Endothelial cell of umbilical vein (primary cell): Measurements from ENCODE around the gene NEXN. TPM values are rescaled to one million over a fixed set of nuclear protein-coding genes. Genes with fewer than 3 reads are reported as not detected.

Experiments
- BruUV-seq: library from RNA; stranded (reverse); fragments of 400-500 nt; replicated peaks from 2 replicates; lab custom pipeline; 2021; lab: Mats Ljungman, UMichigan
- CTCF ChIA-PET: fragments of 300-600, 350-600 bp; sonication (Branson Sonifier 250); formaldehyde crosslinking; loops from one replicate; lab custom pipeline; 2021; ENCODE audit warnings: antibody characterized with exemption, inconsistent platforms; lab: Charles Lee
- POLR2A ChIA-PET: fragments of 300-600, 350-600 bp; sonication (Branson Sonifier 250); formaldehyde crosslinking; loops from one replicate; lab custom pipeline; 2021; ENCODE audit warnings: antibody characterized with exemption, inconsistent platforms; lab: Charles Lee
- DNase-seq: peaks from one replicate; pipeline ENCODE4 v3.0.0-alpha.2; 2011; ENCODE audit warnings: low read depth, low spot score
- FAIRE-seq: peaks from 2 replicates; lab custom pipeline; 2011; peaks lifted over from hg19 to GRCh38; lab: Jason Lieb, UNC
- H2AFZ ChIP-seq: 2 replicates; pipeline ENCODE4 v1.6.0; 2012; ENCODE audit warnings: low read depth, low read length, control low read depth, inconsistent platforms
- H3K27ac ChIP-seq: 2 replicates; pipeline ENCODE4 v1.5.1; 2011; ENCODE audit warnings: low read depth, mild to moderate bottlenecking, control low read depth, low read length, moderate library complexity; ENCODE audit not compliant: insufficient read depth
- H3K27me3 ChIP-seq, 2 experiments: 2 replicates each; pipeline versions ENCODE4 v1.6.0 to v1.6.1; 2011; ENCODE audit warnings: low read length in 2 of 2, mixed read lengths in 1 of 2; ENCODE audit not compliant: control insufficient read depth in 2 of 2, insufficient read depth in 2 of 2
- H3K36me3 ChIP-seq, 2 experiments: 2 replicates in 1 of 2; 3 replicates in 1 of 2; pipeline ENCODE4 v1.5.1; 2011; ENCODE audit warnings: low read length in 2 of 2, mild to moderate bottlenecking in 1 of 2, moderate library complexity in 1 of 2; ENCODE audit not compliant: control insufficient read depth in 2 of 2, insufficient read depth in 2 of 2; ENCODE audit errors: extremely low read depth in 1 of 2
- H3K4me1 ChIP-seq: 3 replicates; pipeline ENCODE4 v1.5.1; 2011; ENCODE audit warnings: mild to moderate bottlenecking, low read length; ENCODE audit not compliant: control insufficient read depth, insufficient read depth; ENCODE audit errors: extremely low read depth
- H3K4me2 ChIP-seq: 2 replicates; pipeline ENCODE4 v1.6.1; 2011; ENCODE audit warnings: low read length, control low read depth, mixed read lengths; ENCODE audit not compliant: insufficient read depth
- H3K4me3 ChIP-seq, 3 experiments: fragments of 200-600 bp in 1 of 3; sonication (generic), shearing (Covaris generic) in 1 of 3; replicated peaks in 1 of 3; 2 replicates each; pipeline ENCODE4 v1.5.1; 2011 to 2016; ENCODE audit warnings: control low read depth in 3 of 3, low read length in 3 of 3, mild to moderate bottlenecking in 2 of 3, inconsistent platforms in 1 of 3, low read depth in 1 of 3, moderate library complexity in 1 of 3; ENCODE audit not compliant: insufficient read depth in 1 of 3
- H3K79me2 ChIP-seq: 2 replicates; pipeline ENCODE4 v1.6.0; 2012; ENCODE audit warnings: low read length, inconsistent platforms; ENCODE audit not compliant: control insufficient read depth, insufficient read depth
- H3K9ac ChIP-seq: replicated peaks from 2 replicates; pipeline ENCODE3; 2011; ENCODE audit warnings: low read length, control low read depth; ENCODE audit not compliant: insufficient read depth; ENCODE audit errors: extremely low read depth
- H3K9me1 ChIP-seq: replicated peaks from 3 replicates; pipeline ENCODE4 v1.6.0; 2011; ENCODE audit warnings: mild to moderate bottlenecking, low read length; ENCODE audit not compliant: control insufficient read depth, insufficient read depth; ENCODE audit errors: extremely low read depth
- H3K9me3 ChIP-seq: replicated peaks from 2 replicates; pipeline ENCODE4 v1.5.1; 2012; ENCODE audit warnings: low read length, inconsistent platforms; ENCODE audit not compliant: control insufficient read depth, insufficient read depth
- H4K20me1 ChIP-seq: replicated peaks from 2 replicates; pipeline ENCODE3; 2011; ENCODE audit warnings: mild to moderate bottlenecking, low read length; ENCODE audit not compliant: control insufficient read depth, insufficient read depth; ENCODE audit errors: extremely low read depth
- CTCF ChIP-seq, 2 donors: IDR thresholded peaks; 1 replicate in 1 of 2; 2 replicates in 1 of 2; pipeline ENCODE4 v1.5.1; 2011; ENCODE audit warnings: low read length in 2 of 2, mild to moderate bottlenecking in 2 of 2, moderate library complexity in 2 of 2, control low read depth in 1 of 2, inconsistent platforms in 1 of 2, low read depth in 1 of 2; ENCODE audit not compliant: insufficient read depth in 1 of 2; ENCODE audit errors: extremely low read depth in 1 of 2
- EZH2 ChIP-seq: IDR thresholded peaks from 2 replicates; pipeline ENCODE4 v1.6.1; 2012; ENCODE audit warnings: borderline replicate concordance, low read depth, mild to moderate bottlenecking, moderate library complexity, low read length, inconsistent platforms; ENCODE audit not compliant: severe bottlenecking
- FOS ChIP-seq: IDR thresholded peaks from 2 replicates; pipeline ENCODE4 v1.6.1; 2011; ENCODE audit warnings: mild to moderate bottlenecking, low read length, moderate library complexity, borderline replicate concordance; ENCODE audit not compliant: insufficient read depth
- GATA2 ChIP-seq: IDR thresholded peaks from 2 replicates; pipeline ENCODE4 v1.7.0; 2011; ENCODE audit warnings: low read depth, mild to moderate bottlenecking, moderate library complexity, mixed read lengths, low read length; ENCODE audit not compliant: insufficient read length, insufficient read depth
- JUN ChIP-seq: IDR thresholded peaks from 2 replicates; pipeline ENCODE4 v1.6.1; 2011; ENCODE audit warnings: borderline replicate concordance, low read depth; ENCODE audit not compliant: insufficient read length, insufficient read depth
- MAX ChIP-seq: IDR thresholded peaks from 2 replicates; pipeline ENCODE4 v1.6.1; 2011; ENCODE audit not compliant: insufficient read depth, insufficient read length
- MYC ChIP-seq: IDR thresholded peaks from one replicate; pipeline ENCODE4 v1.6.1; 2011; ENCODE audit warnings: mild to moderate bottlenecking, low read depth, low read length
- POLR2A ChIP-seq: IDR thresholded peaks from 2 replicates; pipeline ENCODE4 v1.6.1; 2012; ENCODE audit warnings: low read depth, mild to moderate bottlenecking, control low read depth, low read length
- POLR2AphosphoS5 ChIP-seq: IDR thresholded peaks from 2 replicates; pipeline ENCODE4 v1.6.1; 2012; ENCODE audit warnings: low read depth, mild to moderate bottlenecking, control low read depth, low read length, moderate library complexity; ENCODE audit not compliant: insufficient read depth
- dilution Hi-C: fragments of 300-500 bp; cut with MboI; formaldehyde crosslinking; loops from one replicate; pipeline ENCODE4 v1.15.0; 2019; ENCODE audit warnings: low sequenced_read_pairs; ENCODE audit not compliant: extremely low pct_ligation_motif_present
- intact Hi-C: fragments of 100-400 bp; cut with micrococcal nuclease; formaldehyde crosslinking; loops from one replicate; pipeline ENCODE4 v1.10.0; 2022
- polyA plus RNA-seq, 4 experiments: library from polyadenylated mRNA; depleted of rRNA in 3 of 4; stranded (reverse) in 3 of 4; unstranded in 1 of 4; fragments of >200 nt; gene quantifications; 2 replicates each; pipeline versions ENCODE4 v1.2.1 to v1.2.3, GENCODE V29; 2011 to 2012; ENCODE audit warnings: missing spikeins in 1 of 4
- total RNA-seq: library from RNA; stranded (reverse); gene quantifications from 2 replicates; pipeline ENCODE4 v1.2.3, GENCODE V29; 2021

NEXN gene
- total and polyA plus RNA-seq, 2 donors (not counting 3 experiments of a cell fraction or from before 2014, with no cell fraction given) = 1.0 to 11.7 TPM

DNA sequence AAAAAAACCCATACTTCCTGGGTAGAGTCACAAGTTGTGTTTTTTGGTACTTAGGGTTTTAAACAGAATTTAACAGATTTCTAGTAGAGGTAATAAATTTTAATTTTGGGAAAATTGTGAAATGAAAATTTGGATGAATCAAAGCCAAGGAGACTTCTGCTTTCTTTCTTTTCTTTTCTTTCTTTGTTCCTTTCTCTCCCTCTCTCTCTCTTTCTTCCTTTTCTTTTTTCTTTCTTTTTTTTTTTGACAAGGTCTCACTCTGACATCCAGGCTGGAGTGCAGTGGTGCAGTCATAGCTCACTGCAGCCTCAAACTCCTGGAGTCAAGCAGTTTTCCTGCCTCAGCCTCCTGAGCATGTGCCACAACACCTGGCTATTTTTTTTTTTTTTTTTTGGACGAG lies 46.9 kb upstream of the NEXN start:
- CTCF ChIA-PET = interaction anchor here (0.7 kb wide), 1 partner anchor 11 kb away, joined by 3 read pairs; no protein-coding TSS in a partner anchor

More for the DNA sequence above, 46.9 kb upstream of the NEXN start:
- Histone ChIP-seq H3K9me3 (no peaks in the 10 kb centered on the region), H3K36me3 (no peaks in the 10 kb centered on the region), H3K4me2 (no peak overlapping the region), H3K4me1 (no peaks in the 10 kb centered on the region), H3K4me3 (no peak overlapping the region), H3K27ac (no peak overlapping the region), H3K27me3 (no peaks in the 10 kb centered on the region), H3K79me2 (no peaks in the 10 kb centered on the region), H3K9me1 (no peaks in the 10 kb centered on the region), H3K9ac (no peak overlapping the region), H2AFZ (no peak overlapping the region), H4K20me1 (no peaks in the 10 kb centered on the region)
- POLR2A ChIA-PET = interaction anchor here (0.5 kb wide), 1 partner anchor 46 kb away, joined by 4 read pairs; no protein-coding TSS in a partner anchor
- TF ChIP-seq MYC (no peak), POLR2A (no peak), JUN (no peak), FOS (no peak), GATA2 (no peak), EZH2 (no peak), MAX (no peak), POLR2AphosphoS5 (no peak), CTCF (IDR thresholded peaks at IDR 0.05; ENCODE audit: extremely low read depth in 1 of 2, insufficient read depth in 1 of 2, low read depth in 1 of 2, low read length in 2 of 2) (no peak)
- dilution Hi-C loops = no loop called here
- intact Hi-C loops = no loop called here
- DNase-seq (no peak), FAIRE-seq (no peak)
- no TSS peak for BruUV-seq
